Measurements from ENCODE around the gene IL1RL2.

GRCh38 chr2:102235491-102235890 lies 48.7 kb downstream of the IL1RL2 start:
- no peak for TF ChIP-seq BACH2 (CRISPR knock-in tag; IDR thresholded peaks at IDR 0.05; ENCODE audit: borderline replicate concordance)
- no peak for TF ChIP-seq TOX (CRISPR knock-in tag; IDR thresholded peaks at IDR 0.05; ENCODE audit: borderline replicate concordance)
- TF ChIP-seq ZNF70 (CRISPR knock-in tag; IDR thresholded peaks at IDR 0.05) = no peak
- no peak for TF ChIP-seq TSHZ2 (CRISPR knock-in tag; IDR thresholded peaks at IDR 0.05)
- no peak for TF ChIP-seq ARNTL (CRISPR knock-in tag; IDR thresholded peaks at IDR 0.05; ENCODE audit: borderline replicate concordance, low read depth)
- TF ChIP-seq POU6F1 (CRISPR knock-in tag; IDR thresholded peaks at IDR 0.05; ENCODE audit: borderline replicate concordance, low read depth) = no peak
- no peak for TF ChIP-seq ZFP30 (CRISPR knock-in tag; IDR thresholded peaks at IDR 0.05)
- no peak for TF ChIP-seq CREB5 (CRISPR knock-in tag; IDR thresholded peaks at IDR 0.05; ENCODE audit: low read depth)
- no peak for TF ChIP-seq ZFP3 (CRISPR knock-in tag; IDR thresholded peaks at IDR 0.05)
- no peak for TF ChIP-seq OSR1 (CRISPR knock-in tag; IDR thresholded peaks at IDR 0.05)
- TF ChIP-seq ISL1 (CRISPR knock-in tag; IDR thresholded peaks at IDR 0.05) = no peak
- no peak for TF ChIP-seq GLIS3 (CRISPR knock-in tag; IDR thresholded peaks at IDR 0.05)
- TF ChIP-seq PATZ1 (CRISPR knock-in tag; IDR thresholded peaks at IDR 0.05; ENCODE audit: borderline replicate concordance) = no peak
- no peak for TF ChIP-seq RARB (CRISPR knock-in tag; IDR thresholded peaks at IDR 0.05)

Data from SK-N-SH treated with all-trans-retinoic acid at 6 μM for 48 hours (cell line).